MM.1S (cell line): ENCODE results near the gene RNFT2.

ENCODE experiments used
- EZH2phosphoT487 ChIP-seq: fragments of 300-600 bp; sonication (generic); IDR thresholded peaks from 2 replicates; pipeline ENCODE4 v1.6.1; 2018; ENCODE audit warnings: antibody characterized with exemption, low read length
- TF ChIP-seq, protein P1 (sequence below): fragments of 300-600 bp; sonication (generic); IDR thresholded peaks from 2 replicates; pipeline ENCODE4 v1.5.1; 2016; ENCODE audit warnings: antibody characterized with exemption, low read length, mixed read lengths

DNA sequence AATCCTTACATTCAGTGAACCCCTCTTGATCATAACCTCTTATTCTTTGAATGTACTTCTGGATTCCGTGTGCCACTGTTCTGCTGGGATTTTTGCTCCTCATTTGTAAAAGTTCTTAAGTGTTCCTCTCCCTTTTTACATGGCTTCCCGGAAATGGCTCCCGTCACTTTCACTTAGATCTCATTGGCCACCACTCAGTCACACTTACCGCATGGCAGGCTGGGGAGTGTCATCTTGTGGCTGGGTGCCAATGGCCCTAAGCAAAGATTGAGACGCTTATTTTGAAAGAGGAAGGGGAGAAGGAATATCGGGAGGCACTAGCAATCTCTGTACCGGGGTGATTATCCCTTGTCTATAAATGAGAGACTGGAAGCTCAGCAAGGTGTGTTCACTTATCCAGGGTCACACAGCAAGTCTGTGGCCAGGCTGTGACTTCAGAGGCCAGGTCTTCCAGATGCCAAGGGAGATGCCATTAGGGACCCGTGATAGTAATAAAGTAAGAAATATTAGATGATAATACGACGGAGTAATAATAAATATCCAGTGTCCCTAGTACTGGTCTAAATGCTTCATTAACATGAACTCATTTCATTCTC is 68.8 kb downstream of the RNFT2 start:
- TF ChIP-seq, protein P1, sequence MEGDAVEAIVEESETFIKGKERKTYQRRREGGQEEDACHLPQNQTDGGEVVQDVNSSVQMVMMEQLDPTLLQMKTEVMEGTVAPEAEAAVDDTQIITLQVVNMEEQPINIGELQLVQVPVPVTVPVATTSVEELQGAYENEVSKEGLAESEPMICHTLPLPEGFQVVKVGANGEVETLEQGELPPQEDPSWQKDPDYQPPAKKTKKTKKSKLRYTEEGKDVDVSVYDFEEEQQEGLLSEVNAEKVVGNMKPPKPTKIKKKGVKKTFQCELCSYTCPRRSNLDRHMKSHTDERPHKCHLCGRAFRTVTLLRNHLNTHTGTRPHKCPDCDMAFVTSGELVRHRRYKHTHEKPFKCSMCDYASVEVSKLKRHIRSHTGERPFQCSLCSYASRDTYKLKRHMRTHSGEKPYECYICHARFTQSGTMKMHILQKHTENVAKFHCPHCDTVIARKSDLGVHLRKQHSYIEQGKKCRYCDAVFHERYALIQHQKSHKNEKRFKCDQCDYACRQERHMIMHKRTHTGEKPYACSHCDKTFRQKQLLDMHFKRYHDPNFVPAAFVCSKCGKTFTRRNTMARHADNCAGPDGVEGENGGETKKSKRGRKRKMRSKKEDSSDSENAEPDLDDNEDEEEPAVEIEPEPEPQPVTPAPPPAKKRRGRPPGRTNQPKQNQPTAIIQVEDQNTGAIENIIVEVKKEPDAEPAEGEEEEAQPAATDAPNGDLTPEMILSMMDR: no peak
- TF ChIP-seq EZH2phosphoT487: no peak
